Amniotic epithelial cell (primary cell): ENCODE measurements around the gene HOXA4.
A peak's percentile ranks its signal among the peaks of the same experiment; 100 is the strongest.

Experiments used
- DNase-seq: peaks from one replicate; pipeline ENCODE4 v3.0.0-alpha.2; 2010; ENCODE audit warnings: low read depth

The HOXA4 gene

DNA sequence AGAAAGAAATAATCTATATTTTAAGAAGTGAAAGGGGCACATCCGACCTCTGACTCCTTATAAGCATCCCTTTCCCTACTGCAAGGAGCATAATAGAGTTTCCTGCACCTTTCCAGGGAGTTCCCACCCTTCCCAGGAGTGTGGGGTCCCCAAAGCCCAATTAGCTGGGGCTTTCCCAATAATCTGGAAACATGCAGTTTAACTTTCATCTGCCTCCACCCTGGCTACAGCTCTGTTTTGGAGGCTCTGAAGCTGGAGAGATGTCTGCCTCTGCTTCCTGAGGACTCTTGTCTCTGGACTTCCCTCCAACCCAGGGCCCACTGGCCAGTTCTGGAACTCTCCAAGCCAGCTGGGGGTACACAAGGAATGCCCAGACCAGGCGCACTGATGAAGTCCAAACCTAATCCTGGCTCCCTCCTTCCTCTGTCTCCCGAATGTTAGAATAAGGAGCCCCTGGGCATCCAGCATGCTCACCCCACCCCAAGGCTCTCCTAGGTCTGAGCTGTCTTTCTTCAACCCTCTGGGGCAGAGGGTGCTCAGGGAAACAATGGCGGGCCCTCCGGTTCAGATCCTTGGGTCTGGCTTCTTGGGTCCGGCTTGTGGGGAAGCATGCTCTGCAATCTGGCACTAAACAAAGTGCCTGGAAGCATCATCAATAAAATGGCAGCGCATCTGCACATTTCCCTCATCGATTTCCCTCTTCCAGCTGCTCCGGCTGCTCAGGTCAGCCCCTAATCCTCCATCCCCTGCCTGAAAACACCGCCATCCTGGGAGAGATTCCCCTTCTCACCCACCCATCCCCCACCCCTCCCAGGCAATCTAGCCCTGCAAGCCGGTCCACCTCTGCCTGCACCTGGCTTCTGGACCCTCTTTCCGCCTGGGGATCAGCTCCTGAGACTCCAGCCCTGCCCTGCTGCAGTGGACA lies 13.3 kb downstream of the HOXA4 start:
- no peak for DNase-seq

DNA sequence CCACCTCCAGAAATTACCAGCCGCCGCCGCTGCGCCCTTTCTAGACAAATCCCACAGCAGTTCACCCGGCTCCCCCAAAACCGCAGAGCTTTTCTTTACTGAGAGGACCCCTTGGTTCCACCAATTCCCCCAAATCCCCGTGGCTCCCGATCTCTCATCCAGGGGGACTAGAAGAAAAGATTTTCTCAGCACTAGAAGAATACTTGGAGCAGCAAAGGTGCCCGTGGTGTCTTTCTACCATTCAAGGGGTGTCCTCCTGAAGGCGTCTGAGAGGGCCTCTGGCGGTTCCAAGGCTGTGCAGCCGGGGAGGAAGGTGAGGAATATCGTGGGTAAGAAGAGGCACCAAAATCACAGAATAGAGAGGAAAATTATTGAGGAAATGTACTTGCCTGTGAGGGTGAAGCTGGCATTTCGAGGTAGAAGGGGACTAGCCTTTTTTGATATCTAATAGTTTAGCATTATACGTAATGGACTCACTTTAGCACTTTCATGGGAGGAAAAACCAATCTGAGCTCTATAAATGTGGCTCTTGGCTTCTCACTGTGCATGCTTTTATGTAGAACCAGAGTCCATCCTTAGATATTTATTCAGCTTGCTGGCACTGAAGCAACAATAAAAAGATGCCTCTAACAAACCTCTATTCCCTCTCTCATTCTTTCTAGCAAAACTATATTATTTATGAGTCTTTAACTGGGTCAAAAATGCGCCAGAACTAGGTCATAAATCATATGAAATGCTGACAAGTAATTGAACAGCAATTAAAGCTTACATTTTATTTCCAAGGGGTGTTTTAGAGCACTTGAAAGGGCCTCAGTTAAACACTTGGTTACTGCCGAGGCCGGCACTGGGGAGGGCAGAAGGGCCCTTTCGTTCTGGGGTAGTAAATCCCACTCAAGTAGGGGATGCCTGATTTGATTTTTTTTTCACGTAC lies 14.3 kb downstream of the HOXA4 start:
- DNase-seq = no peak

DNA sequence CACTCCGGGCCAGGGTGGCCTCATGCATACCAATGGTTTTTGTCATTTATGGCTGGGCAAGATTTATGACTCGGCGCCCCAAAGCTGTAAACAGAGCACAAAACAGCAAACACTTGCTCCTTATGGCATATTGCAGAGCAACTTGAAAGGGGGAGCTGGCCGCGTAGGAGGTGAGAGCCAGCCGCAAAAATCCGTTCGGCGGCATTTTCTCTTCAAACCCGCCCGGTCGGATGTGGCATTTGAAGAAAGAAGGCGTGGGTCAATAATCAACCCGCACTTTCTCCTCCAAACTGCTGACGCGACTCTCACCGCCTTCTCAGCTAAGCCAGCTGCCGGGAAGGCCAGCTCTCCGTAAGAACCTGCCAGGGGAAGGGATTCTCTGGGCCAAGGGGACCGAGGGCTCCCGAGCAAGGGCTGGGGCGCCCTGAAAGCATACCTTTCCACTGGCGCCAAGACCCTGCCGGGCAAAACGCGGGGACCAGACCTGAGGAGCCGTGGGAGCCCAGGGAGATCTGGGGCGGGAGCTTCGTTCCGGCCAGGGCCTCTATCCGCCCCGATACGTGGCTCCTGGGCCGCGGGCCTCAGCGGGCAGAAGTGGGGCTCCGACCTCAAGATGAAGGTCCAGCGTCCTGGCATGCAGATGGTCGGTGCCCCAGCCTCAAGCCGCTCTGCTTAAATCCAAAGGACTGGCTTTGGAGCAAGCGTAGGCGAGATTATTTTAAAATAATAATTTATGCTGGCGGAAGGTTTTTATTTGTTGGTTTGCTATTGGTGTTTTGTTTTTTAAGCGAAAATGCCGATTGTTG lies 15.1 kb downstream of the HOXA4 start:
- DNase-seq = peak; percentile 85

DNA sequence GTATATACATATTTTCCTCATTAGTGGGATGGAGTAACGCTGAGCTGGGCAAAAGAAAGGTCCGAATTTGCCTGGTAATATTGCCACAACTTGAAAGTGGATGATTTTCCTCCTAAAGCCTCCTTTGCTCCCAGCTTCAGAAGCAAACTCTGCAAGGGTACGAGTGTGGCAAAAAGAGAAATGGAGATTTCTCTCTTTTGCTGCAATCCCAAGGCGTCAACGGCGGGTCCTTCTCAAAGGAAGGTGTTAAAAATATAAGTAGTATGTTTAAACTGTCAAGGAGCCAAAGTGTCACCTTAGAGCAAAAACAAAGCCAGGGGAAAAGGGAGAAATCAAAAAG lies 15.7 kb downstream of the HOXA4 start:
- DNase-seq = no peak

DNA sequence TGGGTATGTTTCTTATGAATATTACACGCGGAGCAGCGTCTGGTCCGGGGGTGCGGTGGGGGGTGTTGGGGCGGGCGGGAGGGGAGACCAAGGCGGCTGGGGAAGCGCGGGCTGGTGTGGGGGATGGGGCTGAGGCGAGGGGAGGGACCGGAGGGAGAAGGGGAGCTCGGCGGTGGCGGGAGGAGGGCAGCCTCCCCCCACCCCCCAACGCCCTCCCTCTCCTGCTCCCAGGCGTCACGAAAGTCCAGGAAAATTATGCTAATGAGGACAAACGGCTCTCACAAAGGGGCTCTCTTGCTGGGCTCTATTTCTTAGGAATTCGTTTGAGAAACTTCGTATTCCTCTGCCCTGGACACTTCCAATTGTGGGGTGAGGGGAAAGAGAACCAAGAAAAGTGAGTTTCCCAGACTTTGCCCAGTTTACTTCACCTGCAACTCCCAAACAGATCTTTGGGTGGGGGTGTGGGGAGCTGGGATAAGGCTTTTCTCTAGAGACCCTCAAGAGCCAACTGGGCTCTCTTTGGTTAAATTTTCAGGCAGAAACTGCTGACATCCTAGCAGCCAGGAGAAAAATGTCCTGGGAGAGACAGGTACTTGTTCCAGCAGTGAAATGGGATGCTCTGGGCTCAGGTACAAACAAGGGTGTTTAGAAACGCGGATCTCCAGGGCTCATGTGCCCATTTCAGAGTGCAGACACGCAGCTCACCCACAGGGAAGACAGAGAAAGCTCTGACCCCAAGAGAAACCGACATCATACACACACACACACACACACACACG lies 16.4 kb downstream of the HOXA4 start:
- peak; percentile 76 for DNase-seq

DNA sequence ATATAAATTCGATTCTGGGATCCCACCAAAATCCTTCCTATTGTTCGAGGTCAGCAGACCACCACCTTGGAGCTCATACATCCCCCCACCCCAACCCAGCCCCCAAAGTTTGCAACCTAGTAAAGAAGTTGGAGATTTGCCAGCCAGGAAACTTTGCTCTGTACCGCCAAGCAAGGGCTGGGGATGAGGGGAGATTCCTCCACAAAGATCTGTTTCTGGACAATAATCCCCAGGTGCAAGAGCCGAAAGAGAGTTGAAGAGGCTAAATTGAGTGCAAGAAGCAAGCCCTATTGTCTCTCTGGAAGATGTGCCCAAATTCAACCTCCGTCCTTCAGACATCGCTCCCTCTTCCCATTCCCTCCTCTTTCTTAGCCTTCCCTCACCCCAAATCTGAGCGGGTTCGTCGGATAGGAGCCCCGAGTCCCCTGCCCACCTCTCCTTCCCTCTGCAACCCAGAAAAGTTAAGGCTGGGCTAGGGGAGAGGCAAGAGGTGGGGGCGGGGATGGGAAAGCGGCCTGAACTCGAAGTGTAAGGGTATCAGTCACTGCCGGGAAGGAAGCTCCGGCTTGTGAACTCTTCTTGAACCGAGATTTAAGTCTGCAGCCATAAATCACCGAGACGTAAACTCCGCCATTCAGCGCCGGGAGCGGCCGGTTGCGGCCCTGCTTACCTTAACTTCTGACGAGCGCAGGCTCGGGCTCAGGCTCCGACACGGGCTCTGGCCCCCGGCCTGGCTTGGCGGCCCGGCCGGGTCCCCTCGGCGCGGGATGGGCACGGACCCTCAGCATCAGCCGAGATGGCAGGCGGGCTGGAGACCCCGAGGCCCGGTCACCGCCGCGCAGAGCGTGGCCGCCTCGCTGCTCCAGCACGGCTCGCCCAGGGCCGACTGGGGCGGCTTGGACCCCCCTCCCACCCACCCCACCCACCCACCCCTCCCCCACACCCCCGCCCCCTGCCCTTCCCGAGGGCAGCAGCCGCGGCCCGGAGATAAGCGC lies 17.3 kb downstream of the HOXA4 start:
- DNase-seq = peak; percentile 97

DNA sequence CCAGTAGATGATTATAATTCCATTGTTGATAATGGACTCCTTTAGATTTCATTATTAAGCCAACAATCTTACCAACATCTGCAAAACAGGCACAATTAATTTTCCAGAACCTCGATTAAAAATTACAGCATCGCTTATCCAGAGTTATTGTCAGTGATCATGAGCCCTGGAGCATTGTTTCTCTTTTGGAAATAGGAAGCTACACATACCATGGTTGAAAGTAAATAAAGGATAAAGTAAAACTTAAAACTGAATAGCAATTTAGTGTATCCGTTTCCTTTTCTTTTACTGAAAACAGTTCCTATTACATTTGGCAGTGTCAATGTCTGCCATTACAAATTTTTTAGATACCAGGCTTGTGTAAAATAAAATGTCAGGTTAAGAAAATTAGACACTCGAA lies 18.2 kb downstream of the HOXA4 start:
- DNase-seq = no peak

DNA sequence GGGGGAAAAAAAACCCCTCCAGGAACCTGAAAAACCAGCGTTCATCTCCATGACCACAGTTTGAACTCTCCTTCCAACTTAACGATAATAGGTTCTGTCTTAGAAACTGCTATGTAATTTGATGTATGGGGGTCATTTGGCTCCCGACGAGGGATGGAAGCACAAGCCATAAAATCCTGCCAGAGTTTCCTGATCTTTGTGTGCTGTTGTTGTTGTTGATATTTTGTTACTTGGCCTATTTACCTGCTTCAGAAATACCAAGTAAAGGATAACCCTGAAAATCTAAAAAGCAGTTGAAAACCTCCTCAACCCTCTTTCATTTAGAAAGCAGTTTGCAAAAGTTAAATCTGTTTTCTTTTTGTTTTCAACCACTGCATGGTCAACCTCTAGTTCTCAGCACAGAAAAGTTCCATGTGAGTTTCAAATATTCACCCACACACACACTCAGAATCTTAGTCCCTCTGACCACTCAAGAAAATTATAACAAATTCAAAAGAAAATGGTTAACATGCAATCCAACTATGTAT lies 18.7 kb downstream of the HOXA4 start:
- DNase-seq = peak; percentile 43

DNA sequence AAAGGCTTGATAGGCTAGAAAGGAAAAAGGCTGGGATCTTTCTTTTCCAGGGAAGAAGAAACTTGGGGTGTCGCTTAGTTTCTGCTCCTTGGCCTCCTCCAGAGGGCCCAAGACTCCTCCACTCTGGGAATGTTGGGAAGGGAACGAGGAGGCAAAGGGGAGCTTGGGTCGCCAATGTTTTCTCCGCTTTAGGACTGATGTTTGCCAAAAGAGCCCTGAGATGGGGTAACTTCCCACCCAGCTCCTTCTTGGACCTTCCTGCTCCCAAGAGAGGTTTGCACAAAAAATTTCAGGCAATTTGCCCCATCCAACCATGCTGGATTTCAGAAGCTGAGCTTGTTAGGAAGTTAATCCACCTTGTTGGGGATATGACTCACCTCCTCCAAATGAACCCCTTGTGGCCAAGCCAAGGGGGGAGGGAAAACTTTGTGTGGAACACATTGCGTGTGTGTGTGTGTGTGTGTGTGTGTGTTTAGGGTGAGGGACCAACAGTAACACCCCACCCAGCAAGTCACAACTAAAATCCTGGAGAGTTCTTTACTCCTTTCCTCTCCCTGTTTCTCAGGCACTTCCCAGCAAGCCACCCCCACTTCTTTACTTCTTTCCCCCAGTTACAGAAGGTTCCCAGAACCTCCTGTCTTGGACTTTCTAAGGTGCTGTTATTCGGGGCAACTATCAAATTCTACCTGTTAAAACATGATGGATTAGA lies 19.4 kb downstream of the HOXA4 start:
- DNase-seq = peak; percentile 89

DNA sequence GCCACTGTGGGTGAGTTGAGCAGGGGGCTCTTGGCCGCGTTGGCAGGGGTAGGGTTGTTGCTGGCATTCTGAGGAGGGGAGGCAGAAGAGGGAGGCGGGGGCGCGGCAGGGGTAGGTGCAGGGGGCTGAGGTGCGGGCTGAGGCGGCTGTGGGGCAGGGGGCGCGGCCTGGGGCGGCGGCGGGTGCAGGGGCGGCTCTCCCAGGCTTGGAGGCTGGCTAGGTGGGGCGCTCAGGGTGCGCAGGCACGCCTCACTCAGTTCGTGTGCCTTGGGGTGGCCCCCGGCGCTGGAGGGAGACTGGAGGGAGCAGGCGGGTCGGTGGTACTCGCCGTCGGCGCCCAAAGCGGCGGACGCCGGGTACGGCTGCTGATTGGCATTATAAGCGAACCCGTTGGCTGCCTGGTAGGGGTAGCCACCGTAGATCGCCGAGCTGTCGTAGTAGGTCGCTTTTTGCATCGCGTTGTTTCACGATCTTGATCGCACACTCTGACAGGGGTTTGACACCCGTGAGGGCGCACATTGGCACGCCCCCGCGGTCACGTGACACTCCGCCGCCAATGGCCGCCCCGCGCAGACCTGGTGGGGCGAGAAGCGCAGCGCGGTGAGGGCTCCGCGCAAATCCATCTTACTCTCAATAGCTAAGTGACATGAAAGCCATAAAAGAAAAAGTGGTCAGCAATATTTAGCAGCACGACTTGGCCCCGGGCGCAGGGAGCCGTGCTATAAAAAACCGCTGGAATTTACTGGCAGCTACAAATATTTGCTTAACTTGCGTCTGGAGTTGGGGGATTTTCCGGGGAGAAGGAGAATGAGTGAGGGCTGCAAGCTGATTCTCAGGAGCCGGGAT lies 20.1 kb downstream of the HOXA4 start:
- peak; percentile 82 for DNase-seq

DNA sequence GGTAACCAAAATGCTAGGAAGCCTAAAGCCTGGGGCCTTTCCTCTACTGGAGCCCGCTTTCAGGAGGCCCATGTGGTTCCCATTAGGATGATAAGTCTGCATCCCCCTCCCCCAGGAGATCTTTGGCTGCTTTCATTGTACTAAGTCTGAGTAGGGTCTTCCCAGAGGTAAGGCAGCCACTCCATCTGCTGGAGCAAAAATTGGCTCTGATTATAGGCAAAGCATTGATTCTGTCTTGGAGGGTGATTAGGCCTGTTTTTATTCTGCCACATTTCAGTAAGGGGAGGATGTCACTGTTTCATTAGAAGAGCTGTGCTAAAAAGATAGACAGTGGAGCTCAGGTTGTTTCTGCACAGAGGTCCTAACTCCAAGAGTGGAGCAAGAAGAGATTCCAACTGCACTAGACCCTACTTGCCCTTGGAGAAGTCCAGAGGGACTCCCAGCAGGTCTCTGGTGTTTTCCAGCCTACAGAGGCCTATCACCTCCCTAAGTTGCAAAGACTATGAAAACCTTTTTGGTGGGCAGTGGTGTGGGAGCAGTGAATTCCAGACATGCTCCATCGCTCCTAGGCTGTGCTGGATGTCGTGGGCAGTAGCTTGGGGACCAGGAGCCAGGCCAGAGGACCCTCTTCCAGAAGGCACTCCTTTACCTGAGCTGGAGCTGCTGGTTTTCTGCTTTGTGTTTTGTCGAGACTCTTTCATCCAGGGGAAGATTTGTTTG lies 20.9 kb downstream of the HOXA4 start:
- DNase-seq = no peak

DNA sequence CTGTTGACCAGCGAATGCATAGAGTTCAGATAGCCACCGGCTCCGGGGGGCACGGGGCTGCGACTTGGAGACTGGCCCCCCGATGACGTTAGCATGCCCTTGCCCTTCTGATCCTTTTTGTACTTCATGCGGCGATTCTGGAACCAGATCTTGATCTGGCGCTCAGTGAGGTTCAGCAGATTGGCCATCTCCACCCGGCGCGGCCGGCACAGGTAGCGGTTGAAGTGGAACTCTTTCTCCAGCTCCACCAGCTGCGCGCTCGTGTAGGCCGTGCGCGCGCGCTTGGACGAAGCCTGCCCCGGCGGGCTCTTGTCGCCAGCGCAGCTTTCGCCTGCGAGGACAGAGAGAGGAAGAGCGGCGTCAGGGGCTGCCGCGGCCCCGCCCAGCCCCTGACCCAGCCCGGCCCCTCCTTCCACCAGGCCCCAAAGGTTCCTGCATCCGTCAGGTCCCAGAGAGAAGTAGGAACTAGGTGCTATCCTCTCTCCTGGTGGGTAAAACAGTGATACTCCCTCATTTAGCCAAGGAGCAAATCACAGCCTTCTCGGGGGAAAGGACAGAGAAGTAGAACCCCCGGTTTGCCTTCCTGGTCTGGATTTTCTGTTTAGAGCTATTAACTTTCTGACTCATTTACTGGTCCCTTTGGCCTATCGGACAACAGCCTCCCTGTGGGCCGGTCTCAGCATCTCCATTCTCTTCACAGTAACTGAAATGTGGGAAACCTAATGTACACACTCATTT lies 22.0 kb downstream of the HOXA4 start:
- peak; percentile 68 for DNase-seq

DNA sequence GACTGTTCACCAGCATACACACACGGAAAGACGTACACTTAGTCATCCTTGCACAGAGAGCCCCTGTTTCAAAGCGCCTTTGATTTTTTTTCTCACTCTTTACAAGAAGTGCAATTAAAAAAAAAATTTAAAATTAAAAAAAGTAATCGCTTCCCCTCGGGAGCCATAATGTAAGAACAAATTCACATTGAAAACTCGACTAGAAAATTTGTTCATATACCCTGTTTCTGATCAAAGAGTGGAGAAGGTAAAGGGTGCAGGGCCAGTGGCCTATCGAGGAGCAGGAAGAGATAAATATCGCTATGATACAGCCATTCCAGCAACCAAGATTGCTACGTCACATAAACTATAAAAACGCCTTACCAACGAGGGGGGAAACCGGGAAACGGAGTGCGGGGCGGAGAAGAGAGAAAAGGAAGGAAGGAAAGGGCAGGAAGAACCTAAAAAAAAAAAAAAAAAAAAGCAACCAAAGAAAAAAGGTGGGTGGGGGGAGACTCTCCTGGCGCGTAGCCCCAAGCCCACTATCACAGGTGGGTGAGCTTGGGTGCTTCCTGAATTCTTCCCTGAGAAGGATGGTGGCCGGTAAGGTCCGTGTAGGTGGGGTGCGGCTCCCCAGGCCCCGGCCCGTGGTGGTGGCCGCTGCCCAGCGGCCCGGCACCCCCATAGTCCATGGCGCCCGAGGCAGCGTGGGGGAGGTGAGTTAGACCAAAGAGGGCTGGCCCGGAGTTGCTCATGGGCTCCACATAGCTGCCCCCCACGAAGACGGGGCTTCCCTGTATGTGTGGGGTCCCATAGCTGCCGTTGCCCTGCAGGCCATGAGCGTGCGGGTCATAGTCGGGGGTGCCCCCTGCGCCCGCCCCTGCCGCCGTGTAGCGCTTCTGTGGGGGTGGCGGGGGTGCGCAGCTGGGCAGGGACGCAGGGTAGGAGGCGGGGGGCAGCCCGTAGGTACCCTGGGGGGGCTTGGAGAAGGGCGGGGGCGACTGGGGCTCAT lies 22.9 kb downstream of the HOXA4 start:
- peak; percentile 40 for DNase-seq

DNA sequence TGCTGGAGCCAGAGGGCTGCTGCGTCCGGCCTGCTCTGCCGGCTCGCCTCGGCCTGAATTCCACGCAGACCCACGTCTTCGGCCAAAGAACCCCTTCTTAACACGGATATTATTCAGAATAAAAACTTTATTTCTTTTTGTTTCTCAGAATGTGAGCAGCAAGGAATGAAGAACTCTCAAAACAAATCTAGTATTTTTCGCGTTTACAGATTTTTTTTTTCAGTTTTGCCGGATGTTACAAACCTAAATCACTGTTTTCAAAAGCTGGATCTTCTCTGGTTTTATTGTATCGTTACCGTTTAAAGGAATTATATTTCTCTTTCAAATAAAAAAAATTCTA lies 23.7 kb downstream of the HOXA4 start:
- no peak for DNase-seq

DNA sequence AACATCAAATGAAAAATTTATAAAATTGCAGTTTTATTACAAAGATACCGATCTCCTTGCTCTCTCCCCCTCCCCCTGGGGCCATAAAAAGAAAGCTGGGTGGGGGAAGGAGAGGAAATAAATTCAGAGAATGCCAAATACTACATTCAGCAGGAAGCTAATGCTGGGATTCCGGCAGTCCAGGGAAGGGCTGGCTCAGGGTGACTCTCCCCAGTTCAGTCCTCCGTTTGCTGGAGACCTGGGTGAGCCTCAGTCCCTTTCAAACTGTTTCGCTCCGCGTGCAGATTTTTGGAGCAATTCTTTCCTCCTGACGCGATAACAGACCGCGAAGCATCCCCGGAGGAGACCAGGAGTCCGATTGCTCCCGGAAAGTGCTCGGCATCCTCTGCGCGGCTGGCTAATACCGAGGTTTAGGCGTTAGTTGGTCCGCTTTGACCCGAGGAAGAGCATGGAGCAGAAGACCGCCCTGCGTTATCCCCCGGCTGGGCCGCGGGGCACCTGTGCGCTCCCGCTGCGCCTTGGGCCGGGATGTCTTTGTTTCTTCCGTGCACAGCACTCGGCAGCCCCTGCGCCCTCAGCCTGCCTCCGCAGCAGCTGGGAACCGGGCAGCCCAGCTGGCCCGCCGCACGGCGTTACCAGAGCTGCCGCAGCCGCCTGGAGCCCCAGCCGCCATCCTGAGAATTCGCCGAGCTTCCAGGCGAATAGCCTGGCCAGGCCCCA lies 24.2 kb downstream of the HOXA4 start:
- no peak for DNase-seq
